ENCODE results near the gene CARD11.

CARD11 gene

DNA sequence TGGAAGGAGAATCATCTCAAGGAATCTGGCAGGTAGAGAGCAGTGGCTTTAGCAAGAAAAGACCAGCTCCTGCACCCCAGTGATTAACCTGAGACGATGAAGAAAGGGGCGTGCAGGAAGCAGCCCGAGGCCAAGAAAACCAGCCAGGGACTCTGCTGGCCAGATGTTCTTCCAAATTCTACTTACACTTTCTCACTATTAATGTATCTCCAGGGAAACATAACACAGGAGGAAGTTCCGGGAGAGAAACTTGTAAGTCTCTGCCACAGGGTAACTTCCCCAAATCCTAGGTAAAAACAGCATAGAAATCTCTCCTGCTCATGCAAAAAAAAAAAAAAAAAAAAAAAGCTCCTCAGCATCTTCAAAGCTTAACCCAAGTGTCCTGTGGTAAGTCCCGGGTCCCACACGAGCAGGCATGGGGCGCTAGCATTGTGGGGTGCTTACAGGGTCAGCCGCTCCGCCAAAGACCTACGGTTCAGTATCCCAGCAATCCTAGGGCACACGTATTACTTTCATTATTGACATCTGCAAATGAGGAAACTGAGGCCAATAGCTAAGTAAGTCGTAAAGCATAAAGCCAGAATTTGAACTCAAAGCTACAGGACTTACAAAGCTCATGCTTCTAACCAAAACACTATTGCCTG, 102.3 kb downstream of the CARD11 start:
- DNase-seq (ENCODE audit: low read depth in 2 of 2): no peak

DNA sequence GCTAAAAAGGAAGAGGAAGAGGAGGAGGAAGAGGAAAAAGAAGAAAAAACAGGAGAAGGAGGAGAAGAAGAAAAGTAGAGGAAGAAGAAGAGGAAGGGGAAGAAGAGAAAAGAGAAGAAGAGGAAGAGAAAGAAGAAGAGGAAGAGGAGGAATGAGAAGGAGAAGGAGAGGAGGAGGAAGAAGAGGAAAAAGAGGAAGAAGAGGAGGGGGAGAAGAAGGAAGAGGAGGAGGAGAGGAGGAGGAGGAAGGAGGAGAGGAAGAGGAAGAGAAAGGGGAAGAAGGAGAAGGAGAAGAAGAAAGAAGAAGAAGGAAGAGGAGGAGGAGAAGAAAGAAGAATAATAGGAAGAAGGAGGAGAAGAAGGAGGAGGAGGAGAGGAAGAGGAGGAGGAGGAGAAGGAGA, 103.2 kb downstream of the CARD11 start:
- no peak for DNase-seq (ENCODE audit: low read depth in 2 of 2)

DNA sequence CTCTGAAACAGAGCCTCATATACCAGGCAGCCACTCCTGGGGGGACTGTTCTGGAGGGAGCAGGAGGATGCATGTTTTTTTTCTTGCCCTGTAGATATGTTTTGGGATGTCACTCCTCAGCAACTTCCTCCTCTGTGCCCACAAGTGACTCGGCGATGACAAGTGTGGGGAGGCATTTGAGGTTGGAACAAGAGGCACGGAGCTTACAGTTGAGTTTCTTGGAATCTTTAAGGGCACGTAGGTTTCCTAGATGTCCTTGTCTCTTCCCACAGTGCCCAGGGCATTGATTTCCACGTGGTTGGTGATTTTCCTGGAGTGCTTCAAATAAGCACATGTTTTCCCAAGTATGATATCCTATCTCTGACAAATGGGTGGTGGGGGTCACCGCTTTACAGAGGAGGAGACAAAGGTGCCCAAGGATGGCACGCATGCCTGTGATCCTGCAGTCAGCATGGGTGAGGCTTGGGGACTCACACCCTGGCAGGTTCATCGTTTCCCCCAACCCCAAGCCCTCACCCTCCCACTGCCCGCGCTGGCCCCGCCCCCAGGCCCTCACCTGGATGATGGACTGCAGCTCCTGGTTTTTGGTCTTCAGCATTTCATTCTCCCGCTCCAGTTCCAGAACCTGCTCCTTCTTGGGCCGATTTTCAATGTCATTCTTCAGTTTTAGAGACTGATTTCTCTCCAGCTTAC, 104.3 kb downstream of the CARD11 start:
- DNase-seq (ENCODE audit: low read depth in 2 of 2): no peak

DNA sequence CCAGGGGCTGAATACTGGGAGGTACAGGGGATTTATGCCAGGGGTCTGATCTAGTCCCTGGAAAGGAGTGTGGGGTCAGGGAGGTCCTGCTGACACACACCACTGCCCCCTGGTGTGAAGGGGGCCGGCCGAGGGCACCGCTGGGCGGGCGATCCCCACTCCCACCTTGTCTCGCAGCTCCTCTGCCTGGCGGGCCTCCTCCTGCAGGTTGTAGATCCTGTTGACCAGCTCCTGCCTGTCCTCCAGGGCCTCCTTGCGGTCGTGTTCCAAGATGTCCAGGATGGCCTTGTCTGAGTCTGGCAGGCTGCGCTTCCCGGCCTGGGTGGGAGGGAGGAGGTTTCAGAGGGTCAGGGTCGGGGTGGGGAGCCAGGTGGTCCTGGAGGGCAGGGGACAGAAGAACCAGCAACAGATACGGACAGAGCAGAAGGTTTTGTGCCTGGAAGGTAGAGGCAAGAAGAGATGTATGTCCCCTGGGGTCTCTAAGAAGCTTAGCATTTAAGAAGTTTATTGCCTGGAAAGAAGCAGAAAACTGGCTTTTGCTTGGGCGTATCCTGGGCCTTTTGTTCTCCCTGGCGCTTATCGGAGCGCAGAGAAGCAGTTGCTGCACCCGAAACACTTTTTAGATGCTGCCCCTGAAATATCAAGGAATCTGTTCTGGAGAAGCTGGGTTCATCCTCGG, 105.0 kb downstream of the CARD11 start:
- DNase-seq (ENCODE audit: low read depth in 2 of 2): no peak

DNA sequence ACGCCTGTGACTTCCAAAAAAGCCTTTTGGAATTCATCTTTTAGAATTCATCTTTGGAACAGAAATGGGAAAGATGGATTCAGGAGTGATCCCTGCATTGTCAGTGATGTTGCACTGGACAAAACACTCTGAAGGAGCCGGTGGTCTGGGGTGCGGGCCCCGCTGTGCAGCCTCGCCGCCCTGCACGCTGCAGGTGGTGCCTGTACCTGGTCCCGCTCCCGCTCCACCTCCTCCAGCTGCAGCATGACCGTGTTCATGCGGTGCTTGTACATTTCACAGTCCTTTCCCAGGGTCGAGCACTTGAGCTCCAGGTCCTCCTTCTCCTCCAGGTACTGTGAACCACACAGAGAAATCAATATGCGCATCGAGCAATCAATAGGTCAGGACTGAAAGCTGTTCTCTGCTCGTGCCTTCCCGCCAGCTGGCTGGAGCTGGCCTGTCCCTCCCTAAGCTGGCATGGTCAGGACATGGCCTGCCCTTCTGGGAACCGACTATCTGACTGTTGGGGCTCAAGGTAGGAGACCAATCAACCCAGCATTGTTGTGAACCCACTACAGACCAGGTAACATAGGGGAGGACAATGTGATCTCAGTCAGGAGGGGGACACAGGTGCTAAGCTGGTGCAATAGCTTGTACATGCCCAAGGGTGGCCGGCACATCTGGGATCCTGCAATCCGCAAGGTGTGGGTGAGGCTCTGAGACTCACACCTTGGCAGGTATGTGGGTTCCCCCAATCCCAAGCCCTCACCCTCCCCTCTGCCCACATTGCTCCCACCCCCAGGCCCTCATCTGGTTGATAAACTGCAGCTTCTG, 105.8 kb downstream of the CARD11 start:
- no peak for DNase-seq (ENCODE audit: low read depth in 2 of 2)

DNA sequence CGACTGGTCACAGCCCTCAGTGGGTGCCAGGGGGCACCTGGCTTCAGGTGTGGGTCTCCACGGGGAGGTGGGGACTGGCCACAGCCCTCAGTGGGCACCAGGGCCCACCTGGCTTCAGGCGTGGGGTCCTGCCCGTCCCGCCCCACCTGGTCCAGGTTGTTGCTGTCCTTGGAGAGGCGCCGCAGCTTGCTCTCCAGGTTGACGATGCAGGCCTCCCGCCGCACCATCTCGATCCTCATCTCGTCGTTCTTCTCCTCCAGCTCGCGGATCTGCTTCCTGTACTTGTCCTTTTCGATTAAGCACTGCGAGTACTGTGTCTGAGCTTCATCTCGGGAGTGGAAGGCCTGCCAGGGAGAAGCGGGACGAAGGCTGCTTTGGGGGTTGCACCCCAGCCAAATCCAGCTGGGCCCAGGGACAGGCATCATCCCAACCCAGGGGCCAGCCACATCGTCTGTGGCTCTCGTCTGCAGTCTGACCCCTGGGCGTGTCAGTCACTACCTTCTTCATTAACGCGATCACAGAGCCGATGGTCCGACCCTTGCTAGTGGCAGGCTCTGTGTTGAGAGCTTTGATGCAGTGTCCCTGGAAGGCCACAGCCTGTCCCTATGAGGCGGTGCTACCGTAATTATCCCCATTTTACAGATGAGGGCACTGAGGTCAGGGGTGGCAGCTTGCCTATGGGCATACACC, 106.6 kb downstream of the CARD11 start:
- no peak for DNase-seq (ENCODE audit: low read depth in 2 of 2)

DNA sequence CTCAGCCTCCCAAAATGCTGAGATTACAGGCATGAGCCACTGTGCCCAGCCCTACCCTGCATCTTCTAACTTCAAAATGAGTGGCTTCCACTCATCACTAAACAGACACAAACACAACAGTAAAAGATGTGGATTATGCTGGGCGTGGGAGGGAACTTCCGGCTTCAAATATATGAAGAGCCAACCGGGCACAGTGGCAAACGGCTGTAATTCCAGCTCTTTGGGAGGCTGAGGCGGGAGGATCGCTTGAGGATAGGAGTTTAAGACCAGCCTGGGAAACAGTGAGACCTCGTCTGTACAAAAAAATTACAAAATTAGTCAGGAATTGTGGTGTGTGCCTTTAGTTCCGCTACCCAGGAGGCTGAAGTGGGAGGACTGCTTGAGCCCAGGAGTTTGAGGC, 107.4 kb downstream of the CARD11 start:
- DNase-seq (ENCODE audit: low read depth in 2 of 2): no peak

DNA sequence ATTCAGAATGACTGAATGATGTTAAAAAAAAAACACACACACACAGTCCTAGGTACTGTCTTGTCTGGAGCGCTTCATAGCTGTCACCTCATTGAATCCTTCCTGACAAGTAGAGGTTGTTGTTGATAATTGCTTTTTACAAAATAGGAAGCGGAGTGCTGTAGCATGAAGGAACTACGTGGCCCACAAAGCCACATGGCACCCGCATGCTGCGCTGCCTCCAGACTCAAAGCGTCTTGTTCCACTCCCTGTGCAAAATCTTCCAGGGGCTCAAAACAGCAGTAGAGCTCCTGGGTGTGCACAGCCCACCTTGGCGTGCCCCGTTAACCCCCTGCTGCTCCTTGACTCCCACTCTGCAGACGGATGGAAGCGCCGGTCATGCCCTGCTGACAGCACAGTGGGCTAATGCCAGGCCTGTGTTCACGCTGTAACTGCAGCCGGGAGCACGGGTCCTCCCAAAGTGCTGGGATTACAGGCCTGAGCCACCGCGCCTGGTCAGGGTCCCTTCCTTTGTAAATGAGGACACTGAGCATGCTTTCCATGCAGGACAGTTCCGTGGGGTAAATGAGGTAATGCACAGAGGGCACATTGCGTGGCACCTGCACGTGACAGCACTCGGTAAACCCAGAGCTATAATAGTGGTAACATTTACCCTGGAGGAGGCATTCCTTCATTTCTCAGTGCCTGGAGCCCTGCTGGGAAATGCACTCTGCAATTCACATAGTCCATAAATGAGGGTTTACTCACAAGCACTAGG, 108.5 kb downstream of the CARD11 start:
- DNase-seq (ENCODE audit: low read depth in 2 of 2): no peak

DNA sequence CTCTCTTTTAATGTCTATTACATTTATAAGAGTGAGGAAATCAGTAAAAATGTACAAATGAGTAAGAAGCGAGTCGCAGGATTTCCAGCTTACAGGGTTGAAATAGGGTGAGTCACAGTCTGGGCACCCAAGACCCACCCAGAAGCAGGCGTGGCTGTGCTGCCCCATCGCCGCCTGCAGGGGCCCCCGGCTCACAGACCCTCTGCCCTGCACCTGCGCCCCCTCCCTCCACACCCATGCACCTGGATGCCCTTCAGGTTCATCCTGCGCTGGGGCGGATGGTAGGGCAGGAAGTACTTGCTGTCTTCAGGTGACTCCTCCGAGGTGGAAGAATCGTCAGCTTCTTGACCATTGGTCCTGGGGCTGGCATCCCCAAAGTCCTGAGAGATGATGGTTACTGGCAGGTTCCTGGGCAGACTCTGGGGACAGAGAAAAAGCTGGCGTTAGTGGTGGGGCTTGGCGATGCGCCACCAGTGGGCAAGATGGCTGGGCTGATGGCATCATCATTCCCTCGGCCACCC, 109.4 kb downstream of the CARD11 start:
- no peak for DNase-seq (ENCODE audit: low read depth in 2 of 2)

DNA sequence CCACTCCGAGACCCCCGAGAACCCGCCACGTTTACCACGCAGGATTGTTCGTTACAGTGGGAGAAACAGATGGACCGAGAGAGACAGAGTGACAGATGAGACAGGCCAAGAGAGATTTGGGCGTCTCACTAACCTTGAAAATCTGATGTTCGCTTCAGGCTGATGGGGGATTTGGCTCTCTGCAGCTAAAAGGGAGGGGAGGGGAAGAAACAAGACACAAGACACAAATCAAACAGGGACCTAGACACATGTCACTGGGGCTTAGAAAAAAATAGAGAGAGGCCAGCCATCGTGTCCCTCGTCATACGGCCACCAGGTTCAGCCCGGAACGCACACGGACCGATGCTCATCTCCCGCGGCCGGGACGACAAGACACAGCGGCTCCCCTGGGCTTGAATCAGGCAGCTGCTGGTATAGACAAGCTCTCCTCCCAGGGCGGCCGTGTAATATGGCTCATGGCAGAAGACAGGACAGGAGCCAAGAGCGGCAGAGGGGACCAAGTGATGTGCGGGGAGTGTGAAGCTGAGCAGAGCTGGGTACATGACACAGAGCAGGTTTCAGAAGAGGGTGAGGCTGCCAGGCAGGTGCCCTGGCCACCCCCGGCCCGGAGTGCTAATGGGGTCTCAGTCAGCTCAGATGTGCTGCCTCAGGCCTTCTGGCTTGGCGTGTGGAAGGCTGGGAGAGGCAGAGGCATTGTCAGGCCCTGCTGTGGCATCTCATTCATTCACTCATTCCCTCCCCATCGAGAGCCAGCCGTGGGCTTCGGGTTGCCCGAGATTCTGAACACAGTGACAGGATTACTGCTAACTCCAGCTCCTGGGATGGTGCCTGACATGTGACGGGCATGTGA, 111.0 kb downstream of the CARD11 start:
- no peak for DNase-seq (ENCODE audit: low read depth in 2 of 2)

DNA sequence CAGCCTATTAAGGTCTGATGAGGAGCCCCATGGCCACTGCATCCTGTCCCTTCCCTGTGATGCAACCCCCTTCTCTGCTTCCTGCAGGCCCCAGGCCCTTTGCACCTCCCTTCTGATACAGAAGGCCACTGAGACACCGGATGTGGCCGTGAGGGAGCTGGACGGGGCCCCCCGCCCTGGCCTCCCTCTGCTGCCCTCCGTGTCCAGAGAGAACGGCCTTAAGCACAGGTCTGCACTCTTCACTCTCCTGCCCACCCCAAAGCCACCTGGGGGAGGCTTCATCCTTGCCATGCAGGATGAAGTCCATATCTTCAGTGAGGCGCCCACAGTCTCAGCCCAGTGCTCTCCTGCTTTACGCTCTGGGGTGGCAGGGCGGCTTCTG, 112.6 kb downstream of the CARD11 start:
- no peak for DNase-seq (ENCODE audit: low read depth in 2 of 2)

DNA sequence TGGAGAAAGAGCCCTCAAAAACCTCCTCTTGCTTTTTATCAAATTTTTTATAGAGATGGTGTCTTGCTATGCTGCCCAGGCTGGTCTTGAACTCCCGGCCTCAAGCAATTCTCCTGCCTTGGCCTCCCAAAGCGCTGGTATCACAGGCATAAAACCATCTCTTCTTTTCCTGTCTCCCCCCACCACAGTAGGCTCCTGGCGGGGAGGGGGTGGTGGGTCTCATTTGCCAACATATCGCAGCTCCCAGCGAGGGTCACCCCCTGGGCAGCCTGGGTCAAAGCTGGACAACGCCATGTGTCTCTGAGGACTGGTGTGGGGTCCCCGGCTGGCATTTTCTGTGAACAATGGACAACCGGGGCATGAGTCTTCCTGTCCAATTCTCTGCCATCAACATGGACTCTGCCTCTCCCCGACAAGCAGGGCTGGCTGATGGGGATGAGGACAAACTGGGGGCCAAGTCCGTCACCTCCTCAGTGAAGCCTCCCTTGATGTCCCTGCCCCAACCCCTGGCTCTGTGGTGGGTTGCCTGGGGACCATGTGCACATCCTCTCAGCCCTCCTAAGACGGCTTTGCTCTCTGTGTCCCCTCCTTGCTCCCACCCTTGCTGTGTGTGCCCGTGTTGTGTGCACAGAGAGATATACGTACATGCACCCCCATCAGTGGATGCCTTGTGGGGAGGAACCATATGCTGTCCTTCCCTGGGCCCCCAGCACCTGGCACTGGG, 113.2 kb downstream of the CARD11 start:
- no peak for DNase-seq (ENCODE audit: low read depth in 2 of 2)

DNA sequence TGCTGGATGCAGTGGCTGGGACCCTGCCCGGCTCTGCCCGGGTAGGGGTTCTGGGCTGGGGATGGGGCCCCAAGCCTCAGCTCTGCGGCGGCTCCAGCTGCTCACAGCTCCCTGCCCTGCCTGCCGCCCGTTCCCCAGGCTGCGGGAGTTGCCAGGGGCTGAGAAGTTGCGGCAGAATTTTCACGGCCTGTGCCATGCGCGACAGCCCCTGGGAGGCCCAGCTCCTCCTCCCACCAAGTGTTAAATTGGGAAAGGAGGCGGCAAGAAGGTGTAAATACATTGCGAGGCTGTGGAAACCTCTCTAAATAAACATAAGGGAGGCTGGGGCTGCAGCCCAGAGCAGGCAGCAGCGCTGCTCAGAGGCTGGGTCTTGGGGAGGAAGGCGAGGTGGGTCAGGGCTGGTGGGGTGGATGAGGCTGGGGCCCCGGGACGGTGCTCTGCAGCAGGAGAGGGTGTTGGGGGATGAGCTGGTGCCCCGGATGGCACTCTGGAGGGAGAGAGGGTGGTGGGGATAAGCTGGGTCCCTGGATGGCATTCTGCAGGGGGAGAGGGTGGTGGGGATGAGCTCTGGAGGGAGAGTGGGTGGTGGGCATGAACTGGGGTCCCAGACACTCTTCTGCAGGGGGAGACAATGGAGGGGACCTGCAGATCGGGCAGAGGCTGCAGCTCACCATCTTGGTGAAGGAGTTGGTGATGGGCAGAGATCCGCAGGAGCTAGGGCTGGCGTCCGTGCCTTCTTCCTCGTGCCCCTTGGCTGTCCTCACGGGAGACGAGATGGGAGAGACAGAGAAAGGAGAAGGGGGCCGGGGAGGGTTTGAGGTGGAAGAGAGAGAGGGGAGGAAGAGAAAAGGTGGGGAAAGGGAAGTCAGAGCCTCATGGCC, 114.1 kb downstream of the CARD11 start:
- no peak for DNase-seq (ENCODE audit: low read depth in 2 of 2)

DNA sequence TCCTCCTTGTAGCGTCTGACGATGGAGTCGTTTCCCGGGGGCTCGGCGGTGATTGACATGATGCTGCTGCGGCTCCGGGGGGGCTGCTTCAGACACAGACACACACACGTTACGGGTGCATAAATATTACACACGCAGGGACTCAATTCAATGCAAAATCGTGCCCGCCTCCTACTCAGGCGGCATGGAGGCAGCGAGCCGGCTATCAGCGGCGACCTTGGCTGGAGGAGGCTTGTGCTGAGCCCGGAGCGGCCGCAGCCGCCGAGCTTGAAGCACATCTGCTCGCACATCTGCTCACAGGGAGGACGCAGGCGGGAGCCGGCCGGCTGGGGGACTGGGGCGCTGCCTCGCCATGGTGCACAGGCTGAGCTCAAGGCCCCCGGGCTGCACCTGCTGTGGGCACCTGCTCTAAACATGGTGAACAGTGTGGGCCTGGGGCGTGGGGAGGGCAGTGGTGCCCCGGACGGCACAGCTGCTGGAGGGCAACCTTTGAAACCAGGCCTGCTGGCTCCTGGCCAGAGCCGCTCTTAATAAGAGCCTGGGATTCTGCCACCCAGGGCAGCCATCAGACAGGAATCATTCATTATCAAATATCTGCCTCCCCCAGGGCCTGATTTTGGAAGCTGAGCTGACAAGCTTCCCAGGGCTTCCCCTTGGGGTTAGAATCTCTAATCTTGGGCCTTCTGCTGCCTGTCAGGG, 114.9 kb downstream of the CARD11 start:
- DNase-seq (ENCODE audit: low read depth in 2 of 2): no peak

DNA sequence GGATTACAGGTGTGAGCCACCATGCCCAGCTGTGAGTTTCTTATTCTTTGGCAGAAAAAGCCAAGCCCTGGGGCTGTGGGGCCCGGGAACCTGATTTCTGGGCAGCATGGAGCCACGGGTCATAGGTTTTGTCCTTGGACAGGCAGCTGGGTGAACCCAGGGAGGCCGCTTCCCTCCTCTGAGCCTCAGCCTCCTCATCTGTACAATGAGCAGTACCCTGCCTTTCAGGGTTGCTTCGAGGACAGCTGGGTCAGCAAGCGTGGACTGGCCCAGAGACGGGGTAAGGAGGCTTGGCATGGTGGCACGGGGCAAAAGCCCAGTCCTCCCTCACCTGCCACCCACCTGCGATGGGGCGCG, 115.4 kb downstream of the CARD11 start:
- DNase-seq (ENCODE audit: low read depth in 2 of 2): no peak

DNA sequence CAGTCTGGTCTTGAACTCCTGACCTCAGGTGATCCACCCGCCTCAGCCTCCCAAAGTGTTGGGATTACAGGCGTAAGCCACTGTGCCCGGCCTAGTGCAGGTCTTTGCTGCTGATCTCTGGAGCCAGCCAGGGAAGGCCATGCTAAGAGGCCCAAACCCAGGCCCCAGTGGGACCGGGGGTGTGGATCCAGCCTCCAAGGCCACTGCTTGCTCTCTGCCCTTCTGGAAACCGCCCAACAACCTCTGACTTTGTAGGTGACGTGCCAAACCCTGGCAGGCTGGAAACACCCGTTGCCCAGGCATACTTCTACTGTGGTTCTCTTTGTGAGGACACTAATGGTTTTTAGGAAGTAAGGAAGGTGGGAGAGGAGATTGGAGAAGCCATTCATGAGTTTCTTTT, 116.1 kb downstream of the CARD11 start:
- no peak for DNase-seq (ENCODE audit: low read depth in 2 of 2)

DNA sequence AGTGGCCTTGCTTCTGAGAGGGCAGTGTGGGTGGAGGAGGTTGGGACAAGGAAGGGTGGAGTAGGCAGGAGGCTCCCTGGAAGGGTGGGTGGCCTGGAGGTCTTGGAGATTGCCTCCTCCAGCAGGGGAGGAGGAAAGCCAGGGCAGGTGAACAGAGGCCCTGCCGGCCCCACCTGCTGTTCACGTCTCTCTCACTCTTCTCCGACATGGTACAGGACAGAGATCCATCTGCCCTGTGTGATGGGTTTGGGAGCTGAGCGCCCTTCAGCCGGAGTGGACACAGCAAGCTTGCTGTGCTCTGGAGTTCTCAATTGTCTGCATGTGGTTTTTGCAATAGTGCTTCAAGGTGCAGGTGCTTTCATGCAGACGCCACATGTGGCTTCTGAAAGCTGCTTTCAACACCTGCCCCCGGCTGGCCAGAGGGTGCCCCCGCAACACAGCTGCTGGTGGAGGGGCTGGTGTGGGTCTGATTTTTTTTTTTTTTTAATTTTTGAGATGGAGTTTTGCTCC, 116.7 kb downstream of the CARD11 start:
- no peak for DNase-seq (ENCODE audit: low read depth in 2 of 2)
